Prostate gland (tissue), 2 donors: ENCODE measurements around the gene TSR3. TPM values are rescaled to one million over a fixed set of nuclear protein-coding genes. Genes with fewer than 3 reads are reported as not detected.

Experiments
- DNase-seq: peaks from one replicate; pipeline ENCODE4 v3.0.0-alpha.2; 2019; ENCODE audit warnings: low spot score
- H3K27ac ChIP-seq, 2 donors: fragments of 200-600 bp; sonication (generic); 2 replicates each; pipeline ENCODE4 v1.5.1; 2017 to 2019
- H3K27me3 ChIP-seq: fragments of 200-600 bp; sonication (generic); replicated peaks from 2 replicates; pipeline ENCODE4 v1.5.1; 2019; ENCODE audit not compliant: insufficient read depth
- H3K36me3 ChIP-seq, 2 donors: fragments of 200-600 bp; sonication (generic); 1 replicate in 1 of 2; 2 replicates in 1 of 2; pipeline versions ENCODE4 v1.5.1 to v1.8.1; 2017 to 2019
- H3K4me1 ChIP-seq: fragments of 200-600 bp; sonication (generic); replicated peaks from 2 replicates; pipeline ENCODE4 v1.5.1; 2019
- H3K4me3 ChIP-seq, 2 donors: fragments of 200-600 bp; sonication (generic); 2 replicates each; pipeline ENCODE4 v1.5.1; 2017 to 2019
- H3K9me3 ChIP-seq: fragments of 200-600 bp; sonication (generic); 2 replicates; pipeline ENCODE4 v1.5.1; 2017
- POLR2A ChIP-seq: fragments of 450-650 bp; IDR thresholded peaks from one replicate; pipeline ENCODE4 v1.6.1; 2016; ENCODE audit warnings: antibody characterized with exemption, mild to moderate bottlenecking
- POLR2AphosphoS5 ChIP-seq: sonication (generic); formaldehyde crosslinking; IDR thresholded peaks from one replicate; pipeline ENCODE4 v1.6.1; 2017; ENCODE audit warnings: antibody characterized with exemption
- WGBS: methylation state at CpG from one replicate; pipeline ENCODE4 v1.1.5; 2018; 5-methylcytosine and 5-hydroxymethylcytosine counted together
- intact Hi-C: fragments of 100-400 bp; cut with DNase I; formaldehyde crosslinking; loops from one replicate; pipeline ENCODE4 v1.14.2; 2022
- total RNA-seq, 2 donors: library from RNA; depleted of rRNA; stranded (reverse); fragments of >200 nt; gene quantifications; one replicate each; pipeline ENCODE4 v1.1.0, GENCODE V29; 2016
- TF ChIP-seq, protein P1 (sequence below), 4 experiments: fragments of 200-600 bp in 2 of 4; fragments of 450-650 bp in 2 of 4; sonication (generic) in 2 of 4; IDR thresholded peaks; 1 replicate in 3 of 4; 2 replicates in 1 of 4; pipeline ENCODE4 v1.5.1; 2016 to 2019; ENCODE audit warnings: antibody characterized with exemption in 4 of 4, mild to moderate bottlenecking in 2 of 4, moderate library complexity in 2 of 4

Gene TSR3
- total RNA-seq, 2 donors from 2014 or later, result 108 to 148 TPM

GRCh38 chr16:1397779-1398178 is 46.1 kb upstream of the TSR3 start:
- H3K27me3 ChIP-seq, result no peaks in the 10 kb centered on the region
- DNase-seq, result no peak
- intact Hi-C loops, result no loop called here
- peaks cover under 1 to 25% of the 10 kb centered on the region in 2 donors for H3K36me3 ChIP-seq
- no peak overlapping the region for H3K4me3 ChIP-seq
- H3K9me3 ChIP-seq, result no peaks in the 10 kb centered on the region
- no peaks in the 10 kb centered on the region for H3K4me1 ChIP-seq
- TF ChIP-seq POLR2AphosphoS5, result no peak
- no peak for TF ChIP-seq POLR2A
- TF ChIP-seq, protein P1, sequence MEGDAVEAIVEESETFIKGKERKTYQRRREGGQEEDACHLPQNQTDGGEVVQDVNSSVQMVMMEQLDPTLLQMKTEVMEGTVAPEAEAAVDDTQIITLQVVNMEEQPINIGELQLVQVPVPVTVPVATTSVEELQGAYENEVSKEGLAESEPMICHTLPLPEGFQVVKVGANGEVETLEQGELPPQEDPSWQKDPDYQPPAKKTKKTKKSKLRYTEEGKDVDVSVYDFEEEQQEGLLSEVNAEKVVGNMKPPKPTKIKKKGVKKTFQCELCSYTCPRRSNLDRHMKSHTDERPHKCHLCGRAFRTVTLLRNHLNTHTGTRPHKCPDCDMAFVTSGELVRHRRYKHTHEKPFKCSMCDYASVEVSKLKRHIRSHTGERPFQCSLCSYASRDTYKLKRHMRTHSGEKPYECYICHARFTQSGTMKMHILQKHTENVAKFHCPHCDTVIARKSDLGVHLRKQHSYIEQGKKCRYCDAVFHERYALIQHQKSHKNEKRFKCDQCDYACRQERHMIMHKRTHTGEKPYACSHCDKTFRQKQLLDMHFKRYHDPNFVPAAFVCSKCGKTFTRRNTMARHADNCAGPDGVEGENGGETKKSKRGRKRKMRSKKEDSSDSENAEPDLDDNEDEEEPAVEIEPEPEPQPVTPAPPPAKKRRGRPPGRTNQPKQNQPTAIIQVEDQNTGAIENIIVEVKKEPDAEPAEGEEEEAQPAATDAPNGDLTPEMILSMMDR (IDR thresholded peaks at IDR 0.05), result no peak
- no peak overlapping the region for H3K27ac ChIP-seq
- 94% methylated on average over 21 of the region's 21 CpGs for WGBS

GRCh38 chr16:1395444-1396031 is 43.9 kb upstream of the TSR3 start:
- no peaks in the 10 kb centered on the region for H3K4me1 ChIP-seq
- H3K27ac ChIP-seq, result no peak overlapping the region
- intact Hi-C loops, result no loop called here
- TF ChIP-seq POLR2A (no peak), POLR2AphosphoS5 (no peak)
- TF ChIP-seq, protein P1 (IDR thresholded peaks at IDR 0.05), result no peak
- peaks cover 0 to 25% of the 10 kb centered on the region in 2 donors for H3K36me3 ChIP-seq
- H3K27me3 ChIP-seq, result no peaks in the 10 kb centered on the region
- 76% methylated on average over 22 of the region's 22 CpGs for WGBS
- no peaks in the 10 kb centered on the region for H3K9me3 ChIP-seq
- DNase-seq, result no peak
- H3K4me3 ChIP-seq, result no peak overlapping the region

GRCh38 chr16:1394367-1394951 is 42.8 kb upstream of the TSR3 start:
- no peak overlapping the region for H3K4me3 ChIP-seq
- TF ChIP-seq POLR2A (no peak), POLR2AphosphoS5 (no peak)
- TF ChIP-seq, protein P1 (IDR thresholded peaks at IDR 0.05), result no peak
- no peaks in the 10 kb centered on the region for H3K9me3 ChIP-seq
- DNase-seq, result no peak
- WGBS, result 88% methylated on average over 18 of the region's 19 CpGs
- H3K36me3 ChIP-seq, result peaks cover 2 to 31% of the 10 kb centered on the region in 2 donors
- H3K27me3 ChIP-seq, result no peaks in the 10 kb centered on the region
- no peak overlapping the region for H3K27ac ChIP-seq
- intact Hi-C loops, result no loop called here
- H3K4me1 ChIP-seq, result no peaks in the 10 kb centered on the region

DNA sequence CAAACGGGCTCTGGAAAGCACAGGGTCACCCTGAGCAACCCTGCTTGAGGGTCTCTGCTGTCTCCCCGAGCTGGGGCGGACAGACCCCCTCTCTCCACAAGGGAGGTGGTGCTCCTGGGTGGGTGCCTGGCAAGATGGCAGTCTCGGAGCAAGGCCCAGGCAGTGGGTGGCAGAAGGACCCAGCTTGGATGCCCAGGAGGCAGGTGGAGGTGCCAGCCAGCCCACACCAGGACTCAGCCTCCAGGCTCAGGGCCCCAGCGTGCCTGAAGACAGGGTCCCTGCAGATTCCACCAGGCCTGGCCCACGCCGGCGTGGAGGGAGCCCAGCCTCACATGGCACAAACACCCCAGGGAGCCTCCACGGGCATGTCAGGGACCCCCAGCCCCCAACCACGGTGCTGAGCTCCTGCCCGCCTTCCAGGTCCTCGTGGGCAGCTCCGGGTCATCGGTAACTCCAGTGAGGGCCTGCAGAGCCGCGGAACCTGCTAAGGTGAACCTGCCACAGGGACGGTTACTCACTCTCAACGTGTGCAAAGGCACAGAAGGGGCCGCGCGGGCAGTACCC is 42.0 kb upstream of the TSR3 start:
- Histone ChIP-seq H3K36me3 (peaks cover 3 to 23% of the 10 kb centered on the region in 2 donors), H3K4me1 (no peaks in the 10 kb centered on the region), H3K27ac (no peak overlapping the region), H3K9me3 (no peaks in the 10 kb centered on the region), H3K4me3 (no peak overlapping the region), H3K27me3 (no peaks in the 10 kb centered on the region)
- no peak for DNase-seq
- TF ChIP-seq POLR2AphosphoS5 (no peak), POLR2A (no peak)
- TF ChIP-seq, protein P1 (IDR thresholded peaks at IDR 0.05), result no peak
- WGBS, result 94% methylated on average over 20 of the region's 21 CpGs
- intact Hi-C loops, result no loop called here

DNA sequence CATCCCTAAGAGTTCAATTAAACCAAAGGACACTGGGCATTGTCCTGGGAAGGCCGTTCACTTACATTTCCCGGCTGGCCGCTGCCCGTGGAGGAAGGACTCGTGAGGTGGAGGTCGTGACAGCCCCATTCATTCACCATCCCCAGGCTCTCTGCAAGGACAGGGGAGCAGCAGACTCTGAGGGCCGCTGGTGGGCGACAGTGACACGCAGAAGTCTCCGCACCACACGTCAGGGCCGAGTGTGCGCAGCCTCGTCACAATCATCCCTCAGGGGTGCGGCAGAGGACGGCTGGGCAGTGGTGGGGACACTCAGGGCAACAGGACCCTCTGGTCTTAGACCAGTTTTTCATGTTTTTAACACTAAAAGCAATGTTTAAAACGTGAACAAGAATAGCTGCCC is 41.1 kb upstream of the TSR3 start:
- no peaks in the 10 kb centered on the region for H3K27me3 ChIP-seq
- peaks cover 3 to 22% of the 10 kb centered on the region in 2 donors for H3K36me3 ChIP-seq
- intact Hi-C loops, result no loop called here
- TF ChIP-seq POLR2AphosphoS5 (no peak), POLR2A (no peak)
- TF ChIP-seq, protein P1 (IDR thresholded peaks at IDR 0.05), result no peak
- no peaks in the 10 kb centered on the region for H3K4me1 ChIP-seq
- no peaks in the 10 kb centered on the region for H3K9me3 ChIP-seq
- no peak overlapping the region for H3K27ac ChIP-seq
- DNase-seq, result no peak
- H3K4me3 ChIP-seq, result no peak overlapping the region
- whole genome bisulfite sequencing, result 93% methylated on average over 17 of the region's 17 CpGs
